Breast epithelium (tissue), 3 donors: Measurements from ENCODE around the gene OAS1.

Experiments used
- CTCF ChIP-seq, 3 donors: fragments of 450-650 bp; IDR thresholded peaks; one replicate each; pipeline ENCODE4 v1.5.1; 2016 to 2017; ENCODE audit warnings: antibody characterized with exemption in 3 of 3, mild to moderate bottlenecking in 3 of 3, moderate library complexity in 3 of 3
- POLR2A ChIP-seq: fragments of 450-650 bp; IDR thresholded peaks from one replicate; pipeline ENCODE4 v1.6.1; 2016; ENCODE audit warnings: antibody characterized with exemption, mild to moderate bottlenecking, moderate library complexity

- TF ChIP-seq CTCF (IDR thresholded peaks at IDR 0.05) = no peak
- TF ChIP-seq POLR2A = no peak
Observed at GRCh38 chr12:112876506-112876905, 30.3 kb upstream of the OAS1 start.
